Activated T-helper 1 cell treated with anti-CD3 and anti-CD28 coated beads, Interleukin-12 subunit alpha, Interleukin-12 subunit beta, Interleukin-2, Interleukin-4 antibody, amounts not matched to agents 30 ng/mL and 10 ng/mL and 1 ng/mL, durations not matched to agents 14 hours and 24 hours and 36 hours (primary cell): Measurements from ENCODE around the gene CHPF2. TPM values are rescaled to one million over a fixed set of nuclear protein-coding genes. Genes with fewer than 3 reads are reported as not detected.

Experiments used
- DNase-seq: peaks from one replicate; pipeline ENCODE4 v3.0.0; 2021; ENCODE audit warnings: low spot score
- H3K27ac Mint-ChIP-seq: one replicate; pipeline ENCODE4 v1.8.0; 2021; ENCODE audit warnings: mild to moderate bottlenecking, mixed read lengths
- H3K27me3 Mint-ChIP-seq: one replicate; pipeline ENCODE4 v1.8.0; 2022; ENCODE audit warnings: mild to moderate bottlenecking, moderate library complexity, mixed read lengths; ENCODE audit not compliant: insufficient read depth
- H3K36me3 Mint-ChIP-seq: one replicate; pipeline ENCODE4 v1.8.0; 2021; ENCODE audit warnings: low read depth, mixed read lengths
- H3K4me1 Mint-ChIP-seq: one replicate; pipeline ENCODE4 v1.8.0; 2021; ENCODE audit warnings: low read depth, mixed read lengths
- H3K4me3 Mint-ChIP-seq: one replicate; pipeline ENCODE4 v1.8.0; 2021; ENCODE audit warnings: mild to moderate bottlenecking, moderate library complexity, mixed read lengths
- H3K9me3 Mint-ChIP-seq: one replicate; pipeline ENCODE4 v1.8.0; 2021; ENCODE audit warnings: mixed read lengths
- intact Hi-C: fragments of 100-400 bp; cut with micrococcal nuclease; formaldehyde crosslinking; loops from one replicate; pipeline ENCODE4 v1.15.1; 2024
- total RNA-seq: library from RNA; stranded (reverse); gene quantifications from 2 replicates; pipeline ENCODE4 v1.2.3, GENCODE V29; 2022

The CHPF2 gene, protein sequence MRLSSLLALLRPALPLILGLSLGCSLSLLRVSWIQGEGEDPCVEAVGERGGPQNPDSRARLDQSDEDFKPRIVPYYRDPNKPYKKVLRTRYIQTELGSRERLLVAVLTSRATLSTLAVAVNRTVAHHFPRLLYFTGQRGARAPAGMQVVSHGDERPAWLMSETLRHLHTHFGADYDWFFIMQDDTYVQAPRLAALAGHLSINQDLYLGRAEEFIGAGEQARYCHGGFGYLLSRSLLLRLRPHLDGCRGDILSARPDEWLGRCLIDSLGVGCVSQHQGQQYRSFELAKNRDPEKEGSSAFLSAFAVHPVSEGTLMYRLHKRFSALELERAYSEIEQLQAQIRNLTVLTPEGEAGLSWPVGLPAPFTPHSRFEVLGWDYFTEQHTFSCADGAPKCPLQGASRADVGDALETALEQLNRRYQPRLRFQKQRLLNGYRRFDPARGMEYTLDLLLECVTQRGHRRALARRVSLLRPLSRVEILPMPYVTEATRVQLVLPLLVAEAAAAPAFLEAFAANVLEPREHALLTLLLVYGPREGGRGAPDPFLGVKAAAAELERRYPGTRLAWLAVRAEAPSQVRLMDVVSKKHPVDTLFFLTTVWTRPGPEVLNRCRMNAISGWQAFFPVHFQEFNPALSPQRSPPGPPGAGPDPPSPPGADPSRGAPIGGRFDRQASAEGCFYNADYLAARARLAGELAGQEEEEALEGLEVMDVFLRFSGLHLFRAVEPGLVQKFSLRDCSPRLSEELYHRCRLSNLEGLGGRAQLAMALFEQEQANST
- 45.6 and 48.5 TPM in 2 replicates for total RNA-seq

- Mint-ChIP-seq H3K36me3 (peaks cover 10% of the 10 kb centered on the region), H3K27ac (peak within 1 kb of the TSS; percentile 98), H3K9me3 (no peaks in the 10 kb centered on the region), H3K4me1 (peaks cover 35% of the 10 kb centered on the region), H3K27me3 (peaks cover 2% of the 10 kb centered on the region), H3K4me3 (peak within 1 kb of the TSS; percentile 100)
- intact Hi-C loops = loop anchor here (1.0 to 10.0 kb wide), 11 partner anchors 12 to 1442 kb away; partner anchors contain the start of genes ABCB8, NUB1, TMUB1 and XRCC2
- DNase-seq = peak; percentile 89
Measured at GRCh38 chr7:151232091-151232916, at the start of gene CHPF2. CHPF2 (plus strand) TSS chr7:151232483; CDS start chr7:151234012, 1,529 bp downstream.

DNA sequence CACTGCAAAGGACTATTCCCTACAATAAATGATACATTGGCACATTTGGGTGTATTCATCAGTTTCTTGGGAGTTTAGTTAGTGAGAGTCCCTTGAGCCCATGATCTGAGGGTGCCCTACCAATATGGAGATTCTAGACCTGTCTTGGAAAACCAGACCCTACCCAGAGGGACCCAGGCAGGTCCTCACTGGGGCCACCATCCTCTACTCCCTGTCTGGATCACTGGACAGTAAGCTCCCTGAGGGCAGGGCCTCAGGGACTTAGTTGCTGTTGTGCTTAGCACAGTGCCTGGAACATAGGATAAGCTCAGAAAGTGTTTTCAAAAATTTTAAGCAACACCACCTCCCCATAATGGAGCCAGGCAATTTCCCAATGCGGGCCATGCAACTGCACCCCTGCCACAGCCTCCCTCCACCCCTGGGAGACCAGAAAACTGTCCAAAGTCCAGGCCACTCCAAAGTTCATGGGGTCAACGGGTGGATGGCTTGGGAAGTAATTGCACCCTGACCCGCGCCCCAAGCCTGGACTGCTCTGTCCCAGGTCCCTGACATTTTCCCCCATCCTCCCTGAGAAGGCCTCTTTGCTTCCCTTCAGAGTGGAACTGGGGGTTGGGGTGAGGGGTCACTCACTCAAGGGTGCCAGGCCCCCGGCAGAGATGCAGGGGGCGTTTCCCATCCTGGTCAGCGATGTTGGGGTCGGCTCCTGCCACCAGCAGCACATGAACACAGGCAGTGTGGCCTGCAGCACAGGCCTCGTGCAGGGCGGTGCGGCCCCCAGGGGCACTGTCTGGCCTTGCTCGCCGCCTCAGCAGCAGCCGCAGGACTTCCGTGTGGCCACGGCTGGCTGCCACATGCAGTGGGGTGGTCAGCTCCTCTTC, 46.3 kb upstream of the CHPF2 start:
- Mint-ChIP-seq H3K9me3 (no peaks in the 10 kb centered on the region), H3K36me3 (no peaks in the 10 kb centered on the region), H3K27ac (no peak overlapping the region), H3K4me3 (no peak overlapping the region), H3K27me3 (peaks cover 7% of the 10 kb centered on the region), H3K4me1 (no peaks in the 10 kb centered on the region)
- intact Hi-C loops = no loop called here
- no peak for DNase-seq

GRCh38 chr7:151186640-151187408, 45.5 kb upstream of the CHPF2 start, which contains the start of gene ASB10:
ASB10 (minus strand) TSS chr7:151187250; CDS start chr7:151187130, 120 bp downstream.
- H3K36me3 Mint-ChIP-seq = no peaks in the 10 kb centered on the region
- H3K27ac Mint-ChIP-seq = no peak within 1 kb of the TSS
- no peaks in the 10 kb centered on the region for H3K4me1 Mint-ChIP-seq
- no peak for DNase-seq
- H3K4me3 Mint-ChIP-seq = no peak within 1 kb of the TSS
- no peaks in the 10 kb centered on the region for H3K9me3 Mint-ChIP-seq
- intact Hi-C loops = no loop called here
- H3K27me3 Mint-ChIP-seq = peaks cover 7% of the 10 kb centered on the region

- Mint-ChIP-seq H3K27me3 (peaks cover 7% of the 10 kb centered on the region), H3K4me3 (no peak overlapping the region), H3K4me1 (no peaks in the 10 kb centered on the region)
Measured at GRCh38 chr7:151187409-151188251, 44.7 kb upstream of the CHPF2 start.

GRCh38 chr7:151188252-151188542, 44.1 kb upstream of the CHPF2 start:
- H3K27me3 Mint-ChIP-seq = peaks cover 7% of the 10 kb centered on the region
- H3K9me3 Mint-ChIP-seq = no peaks in the 10 kb centered on the region
- H3K27ac Mint-ChIP-seq = no peak overlapping the region
- H3K4me1 Mint-ChIP-seq = no peaks in the 10 kb centered on the region
- intact Hi-C loops = no loop called here
- H3K4me3 Mint-ChIP-seq = no peak overlapping the region
- no peak for DNase-seq
- H3K36me3 Mint-ChIP-seq = no peaks in the 10 kb centered on the region

More at GRCh38 chr7:151187409-151188251, 44.7 kb upstream of the CHPF2 start:
- Mint-ChIP-seq H3K27ac (no peak overlapping the region), H3K9me3 (no peaks in the 10 kb centered on the region), H3K36me3 (no peaks in the 10 kb centered on the region)
- no peak for DNase-seq
- intact Hi-C loops = no loop called here

DNA sequence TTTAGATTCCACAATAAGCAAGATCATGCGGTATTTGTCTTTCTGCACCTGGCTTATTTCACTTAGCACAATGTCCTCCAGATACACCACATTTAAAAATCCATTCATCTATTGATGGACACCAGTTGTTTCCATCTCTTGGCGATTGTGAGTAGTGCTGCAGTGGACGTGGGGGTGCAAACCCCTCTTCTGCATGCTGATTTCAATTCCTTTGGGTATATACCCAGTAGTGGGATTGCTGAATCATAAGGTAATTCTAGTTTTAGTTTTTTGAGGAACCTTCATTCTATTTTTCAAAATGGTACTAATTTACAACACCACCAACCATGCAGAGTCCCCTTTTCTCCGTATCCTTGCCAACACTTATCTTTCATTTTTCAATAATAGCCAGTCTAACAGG, 43.2 kb upstream of the CHPF2 start:
- no peaks in the 10 kb centered on the region for H3K36me3 Mint-ChIP-seq
- H3K4me3 Mint-ChIP-seq = no peak overlapping the region
- no peaks in the 10 kb centered on the region for H3K4me1 Mint-ChIP-seq
- intact Hi-C loops = no loop called here
- peaks cover 7% of the 10 kb centered on the region for H3K27me3 Mint-ChIP-seq
- H3K27ac Mint-ChIP-seq = no peak overlapping the region
- H3K9me3 Mint-ChIP-seq = no peaks in the 10 kb centered on the region
- DNase-seq = no peak

DNA sequence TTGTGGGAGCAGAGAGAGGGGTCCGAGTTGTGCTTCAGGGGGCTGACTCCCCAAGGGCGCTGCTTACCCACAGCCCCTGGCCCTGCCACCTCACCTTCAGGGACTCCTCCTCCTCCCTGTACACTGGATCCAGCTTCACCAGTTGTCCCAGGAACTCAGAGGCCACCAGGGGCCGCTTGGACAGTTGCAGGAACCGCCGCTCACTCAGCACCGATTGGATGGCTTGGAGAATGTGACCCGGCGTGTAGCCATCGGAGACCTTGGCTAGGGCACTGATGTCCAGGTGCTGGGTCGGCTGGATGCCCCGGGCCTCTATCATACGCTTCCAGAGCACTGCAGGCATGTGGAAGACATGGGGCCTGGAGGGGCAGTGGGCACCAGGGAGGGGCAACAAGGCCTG, 40.7 kb upstream of the CHPF2 start:
- Mint-ChIP-seq H3K27me3 (peaks cover 13% of the 10 kb centered on the region), H3K27ac (no peak overlapping the region), H3K4me3 (no peak overlapping the region), H3K36me3 (no peaks in the 10 kb centered on the region), H3K9me3 (no peaks in the 10 kb centered on the region), H3K4me1 (no peaks in the 10 kb centered on the region)
- intact Hi-C loops = no loop called here
- DNase-seq = no peak

- no peak overlapping the region for H3K4me3 Mint-ChIP-seq
- no peaks in the 10 kb centered on the region for H3K9me3 Mint-ChIP-seq
- no peak overlapping the region for H3K27ac Mint-ChIP-seq
- no peak for DNase-seq
- no peaks in the 10 kb centered on the region for H3K36me3 Mint-ChIP-seq
- H3K27me3 Mint-ChIP-seq = peaks cover 13% of the 10 kb centered on the region
- intact Hi-C loops = no loop called here
- H3K4me1 Mint-ChIP-seq = no peaks in the 10 kb centered on the region
Measured at GRCh38 chr7:151192002-151192539, 40.2 kb upstream of the CHPF2 start.

- Mint-ChIP-seq H3K9me3 (no peaks in the 10 kb centered on the region), H3K27me3 (peaks cover 13% of the 10 kb centered on the region), H3K36me3 (no peaks in the 10 kb centered on the region)
Measured at GRCh38 chr7:151193203-151193978, 38.9 kb upstream of the CHPF2 start.

DNA sequence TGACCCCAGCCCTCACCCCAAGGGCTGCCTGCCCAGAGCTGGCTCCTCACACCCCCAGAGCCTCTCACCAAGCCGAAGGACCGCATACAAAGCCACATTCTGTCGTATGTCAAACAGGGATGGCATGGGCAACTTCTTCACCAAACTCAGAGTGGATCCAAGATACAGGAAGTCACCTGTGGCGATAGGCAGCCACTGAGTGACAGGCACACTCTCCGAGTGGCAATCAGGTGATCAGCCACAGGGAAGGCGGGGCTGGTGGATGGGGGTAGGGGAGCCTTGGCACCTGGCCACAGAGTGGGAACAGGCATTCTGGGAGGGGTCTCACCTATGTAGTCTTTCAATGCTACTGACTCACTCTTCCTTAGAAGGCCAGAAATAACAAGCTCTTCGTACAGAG, 38.1 kb upstream of the CHPF2 start:
- Mint-ChIP-seq H3K4me1 (no peaks in the 10 kb centered on the region), H3K27ac (no peak overlapping the region), H3K4me3 (no peak overlapping the region), H3K36me3 (no peaks in the 10 kb centered on the region), H3K9me3 (no peaks in the 10 kb centered on the region), H3K27me3 (peaks cover 13% of the 10 kb centered on the region)
- no peak for DNase-seq
- intact Hi-C loops = no loop called here

More at GRCh38 chr7:151193203-151193978, 38.9 kb upstream of the CHPF2 start:
- Mint-ChIP-seq H3K27ac (no peak overlapping the region), H3K4me1 (no peaks in the 10 kb centered on the region), H3K4me3 (no peak overlapping the region)
- intact Hi-C loops = no loop called here
- no peak for DNase-seq
